ENCODE data around the gene EARS2. TPM values are rescaled to one million over a fixed set of nuclear protein-coding genes. Genes with fewer than 3 reads are reported as not detected.

EARS2 gene
- total RNA-seq, 2 donors from 2014 or later, result 15.3 to 18.1 TPM

DNA sequence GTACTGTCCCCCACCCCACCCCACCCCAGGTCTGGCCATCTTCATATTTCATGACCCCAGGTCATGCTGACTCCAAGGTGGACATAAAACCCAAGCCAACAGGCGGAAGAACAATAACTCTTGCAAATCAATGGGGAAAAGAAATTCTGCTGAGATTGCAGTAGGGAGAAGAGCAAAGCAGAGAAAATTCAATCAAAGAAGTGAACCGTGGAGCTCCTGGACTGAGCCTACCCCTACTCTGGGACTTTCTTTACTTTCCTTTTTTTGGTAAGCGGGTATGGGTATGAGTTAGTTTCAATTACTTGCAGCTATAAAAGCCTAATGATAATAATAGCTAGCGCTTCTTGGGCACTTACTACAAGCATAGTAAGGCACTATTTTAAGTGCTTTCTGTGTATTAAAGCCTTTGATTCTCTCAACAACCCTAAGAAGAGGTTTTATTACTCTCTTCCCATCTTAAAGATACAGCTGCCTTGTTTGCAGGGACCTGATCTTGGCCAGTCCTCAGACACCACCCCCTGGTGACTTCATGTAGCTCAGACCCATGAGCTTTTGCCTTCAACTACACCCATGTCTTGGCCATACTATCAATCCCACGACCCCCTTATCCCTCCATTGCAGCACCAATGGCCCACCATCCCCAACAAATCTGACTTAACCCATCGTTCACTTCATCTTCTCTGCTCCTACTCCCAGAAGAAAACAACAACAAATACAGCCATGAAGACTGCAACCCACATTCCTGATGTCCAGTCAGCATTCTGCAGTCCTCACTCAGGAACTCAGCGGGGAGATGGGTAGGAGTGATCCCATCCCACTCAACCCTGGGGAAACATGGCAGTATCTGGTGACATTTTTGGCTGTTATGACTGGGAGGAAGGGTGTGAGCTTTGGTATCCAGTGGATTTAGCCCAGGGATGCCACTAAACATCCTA lies 51.2 kb downstream of the EARS2 start:
- Histone ChIP-seq H3K27ac (peak overlapping the region; percentile 73 to 76), H3K9me3 (no peaks in the 10 kb centered on the region), H3K36me3 (no peaks in the 10 kb centered on the region), H3K4me1 (peaks cover 0 to 66% of the 10 kb centered on the region in 2 donors), H3K27me3 (no peaks in the 10 kb centered on the region), H3K4me3 (no peak overlapping the region)
- no peak for TF ChIP-seq CTCF (IDR thresholded peaks at IDR 0.05)
- no peak for DNase-seq (ENCODE audit: low spot score)

GRCh38 chr16:23505180-23505665 lies 51.9 kb downstream of the EARS2 start:
- no peak for TF ChIP-seq CTCF (IDR thresholded peaks at IDR 0.05)
- H3K9me3 ChIP-seq, result no peaks in the 10 kb centered on the region
- DNase-seq (ENCODE audit: low spot score), result no peak
- no peaks in the 10 kb centered on the region for H3K36me3 ChIP-seq
- H3K27ac ChIP-seq, result peak overlapping the region; percentile 73 to 76
- H3K4me3 ChIP-seq, result no peak overlapping the region
- no peaks in the 10 kb centered on the region for H3K27me3 ChIP-seq
- peaks cover 0 to 66% of the 10 kb centered on the region in 2 donors for H3K4me1 ChIP-seq

DNA sequence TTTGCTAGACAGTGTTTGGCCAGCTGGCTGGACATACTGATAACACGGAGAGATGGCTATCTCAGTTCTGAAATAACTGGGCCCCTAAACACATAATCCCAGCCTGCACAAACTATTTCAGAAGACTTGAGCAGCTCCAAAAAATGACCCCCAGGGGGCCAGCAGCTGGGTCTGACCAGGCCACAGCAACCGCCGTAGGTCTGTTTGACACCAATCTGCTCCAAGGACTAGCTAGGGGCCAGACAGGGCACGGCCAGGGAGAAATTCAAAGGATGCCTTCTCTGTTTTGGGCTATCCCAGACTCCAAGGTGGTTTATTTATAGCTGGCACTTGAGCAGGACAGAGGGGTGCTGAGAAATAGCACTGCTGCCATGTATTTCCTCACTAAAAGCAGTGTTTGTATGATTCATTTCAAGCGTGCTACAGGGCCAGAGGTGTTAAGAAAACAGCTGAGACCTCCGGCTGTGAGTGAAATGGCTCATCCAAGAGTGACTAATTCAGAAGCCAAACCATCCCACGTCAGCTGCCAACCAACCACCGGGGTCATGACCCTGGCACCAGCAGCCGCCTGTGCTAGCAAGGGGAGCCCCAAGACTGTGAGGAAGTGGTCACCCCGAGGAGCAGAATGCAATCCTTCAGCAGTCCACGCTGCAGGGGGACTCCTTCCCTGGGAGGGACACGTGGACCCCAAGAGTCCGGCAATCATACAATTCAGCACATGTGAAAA lies 52.5 kb downstream of the EARS2 start:
- H3K27me3 ChIP-seq, result no peaks in the 10 kb centered on the region
- peak; percentile 88 for DNase-seq (ENCODE audit: low spot score)
- peaks cover 0 to 72% of the 10 kb centered on the region in 2 donors for H3K4me1 ChIP-seq
- TF ChIP-seq CTCF (IDR thresholded peaks at IDR 0.05), result no peak
- H3K36me3 ChIP-seq, result no peaks in the 10 kb centered on the region
- no peak overlapping the region for H3K4me3 ChIP-seq
- H3K27ac ChIP-seq, result peak overlapping the region; percentile 73 to 76
- no peaks in the 10 kb centered on the region for H3K9me3 ChIP-seq

DNA sequence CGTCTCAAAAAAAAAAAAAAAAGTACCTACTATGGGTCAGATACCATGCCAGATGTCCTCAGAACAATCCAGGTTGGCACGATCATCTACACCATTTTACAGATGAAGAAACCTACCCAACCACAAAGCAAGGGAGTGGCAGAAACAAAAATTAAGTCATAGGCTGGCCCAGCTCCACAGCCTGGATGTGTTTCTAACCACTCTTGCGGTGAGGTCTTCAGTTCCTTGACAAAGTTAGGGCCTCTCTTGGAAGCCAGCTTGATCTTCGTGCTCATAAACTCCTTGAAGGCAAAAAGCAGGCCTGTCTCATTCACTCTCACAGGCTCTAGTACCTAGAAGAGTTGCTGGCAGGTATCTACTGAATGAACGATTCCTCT lies 53.1 kb downstream of the EARS2 start:
- no peak for TF ChIP-seq CTCF (IDR thresholded peaks at IDR 0.05)
- Histone ChIP-seq H3K9me3 (no peaks in the 10 kb centered on the region), H3K36me3 (no peaks in the 10 kb centered on the region), H3K4me1 (peaks cover 0 to 73% of the 10 kb centered on the region in 2 donors), H3K4me3 (no peak overlapping the region), H3K27me3 (no peaks in the 10 kb centered on the region), H3K27ac (peak overlapping the region; percentile 73 to 76)
- DNase-seq (ENCODE audit: low spot score), result peak; percentile 79

GRCh38 chr16:23502466-23502865 lies 54.7 kb downstream of the EARS2 start:
- Histone ChIP-seq H3K4me3 (no peak overlapping the region), H3K9me3 (no peaks in the 10 kb centered on the region), H3K36me3 (no peaks in the 10 kb centered on the region), H3K27ac (no peak overlapping the region), H3K27me3 (no peaks in the 10 kb centered on the region), H3K4me1 (peaks cover 0 to 73% of the 10 kb centered on the region in 2 donors)
- no peak for DNase-seq (ENCODE audit: low spot score)
- no peak for TF ChIP-seq CTCF (IDR thresholded peaks at IDR 0.05)
